ENCODE data around the gene COMMD1.

- no peak for TF ChIP-seq SIN3A (IDR thresholded peaks at IDR 0.05; ENCODE audit: borderline replicate concordance, insufficient read depth, low read length)
- TF ChIP-seq REST (IDR thresholded peaks at IDR 0.05; ENCODE audit: insufficient read depth in 1 of 2, low read depth in 2 of 2, low read length in 2 of 2): no peak
Observed at GRCh38 chr2:62145478-62146100, 240.1 kb downstream of the COMMD1 start.
